B cell (primary cell): ENCODE measurements around the gene TCF7. TPM values are rescaled to one million over a fixed set of nuclear protein-coding genes. Genes with fewer than 3 reads are reported as not detected.
A peak's percentile ranks its signal among the peaks of the same experiment; 100 is the strongest.

ENCODE experiments used
- ATAC-seq: fragments of 200-7000 bp; cut with Tn5 transposase; one replicate; pipeline ENCODE4 v1.10.0; 2021; ENCODE audit warnings: low read depth, mild to moderate bottlenecking, moderate number of reproducible peaks, moderate library complexity
- CTCF ChIA-PET: fragments of 350-600 bp; sonication (Branson Sonifier 250); formaldehyde crosslinking; loops from one replicate; lab custom pipeline; 2021; ENCODE audit warnings: antibody characterized with exemption, inconsistent platforms; lab: Charles Lee
- POLR2A ChIA-PET: fragments of 350-600 bp; sonication (Branson Sonifier 250); formaldehyde crosslinking; loops from one replicate; lab custom pipeline; 2021; ENCODE audit warnings: antibody characterized with exemption; lab: Charles Lee
- DNase-seq: peaks from one replicate; pipeline ENCODE4 v3.0.0; 2013
- H2AFZ ChIP-seq: 2 replicates; pipeline ENCODE4 v1.6.1; 2012; ENCODE audit warnings: mild to moderate bottlenecking, low read depth, low read length; ENCODE audit not compliant: insufficient read depth, poor library complexity, severe bottlenecking
- H3K27ac ChIP-seq, 2 donors: 1 replicate in 1 of 2; 2 replicates in 1 of 2; pipeline ENCODE4 v1.5.1; 2012 to 2013; ENCODE audit warnings: low read length in 2 of 2, mild to moderate bottlenecking in 2 of 2, moderate library complexity in 1 of 2
- H3K27me3 ChIP-seq, 4 experiments: fragments of 200-600 bp in 1 of 4; sonication (generic) in 1 of 4; replicated peaks in 1 of 4; 1 replicate in 2 of 4; 2 replicates in 2 of 4; pipeline versions ENCODE4 v1.6.1 to v1.7.0; 2013 to 2016; ENCODE audit warnings: low read length in 3 of 4, mild to moderate bottlenecking in 2 of 4, mixed read lengths in 1 of 4, moderate library complexity in 1 of 4; ENCODE audit not compliant: insufficient read depth in 4 of 4, control insufficient read depth in 3 of 4; ENCODE audit errors: control extremely low read depth in 1 of 4
- H3K36me3 ChIP-seq, 2 experiments: replicated peaks in 1 of 2; 1 replicate in 1 of 2; 2 replicates in 1 of 2; pipeline versions ENCODE4 v1.6.1 to v1.7.1; 2013; ENCODE audit warnings: low read length in 1 of 2; ENCODE audit not compliant: insufficient read depth in 2 of 2, control insufficient read depth in 1 of 2; ENCODE audit errors: control extremely low read depth in 1 of 2, extremely low read depth in 1 of 2
- H3K4me1 ChIP-seq, 2 donors: fragments of 200-600 bp in 1 of 2; sonication (generic) in 1 of 2; 1 replicate in 1 of 2; 2 replicates in 1 of 2; pipeline versions ENCODE4 v1.5.1 to v1.6.1; 2013 to 2017; ENCODE audit warnings: low read length in 2 of 2; ENCODE audit not compliant: control insufficient read depth in 2 of 2, insufficient read depth in 2 of 2
- H3K4me2 ChIP-seq: replicated peaks from 2 replicates; pipeline ENCODE3; 2012; ENCODE audit warnings: mild to moderate bottlenecking, low read depth, low read length; ENCODE audit not compliant: poor library complexity, severe bottlenecking
- H3K4me3 ChIP-seq, 5 experiments: fragments of 200-600 bp in 1 of 5; sonication (generic) in 1 of 5; 1 replicate in 3 of 5; 2 replicates in 2 of 5; pipeline versions ENCODE4 v1.5.1 to v1.7.0; 2011 to 2016; ENCODE audit warnings: low read length in 4 of 5, mild to moderate bottlenecking in 4 of 5, low read depth in 2 of 5, control low read depth in 1 of 5, moderate library complexity in 1 of 5; ENCODE audit not compliant: insufficient read depth in 1 of 5; ENCODE audit errors: control extremely low read depth in 1 of 5, extremely low read depth in 1 of 5
- H3K79me2 ChIP-seq: fragments of 200-600 bp; sonication (generic); one replicate; pipeline ENCODE4 v1.6.0; 2016; ENCODE audit warnings: low read length; ENCODE audit not compliant: control insufficient read depth, insufficient read depth
- H3K9ac ChIP-seq: fragments of 200-600 bp; sonication (generic); 2 replicates; pipeline ENCODE4 v1.6.1; 2017; ENCODE audit warnings: mild to moderate bottlenecking, low read length, moderate library complexity
- H3K9me3 ChIP-seq, 3 donors: one replicate each; pipeline versions ENCODE4 v1.6.1 to v1.7.1; 2013; ENCODE audit warnings: low read length in 2 of 3; ENCODE audit not compliant: control insufficient read depth in 2 of 3, insufficient read depth in 1 of 3; ENCODE audit errors: control extremely low read depth in 1 of 3
- H4K20me1 ChIP-seq: 2 replicates; pipeline ENCODE4 v1.6.0; 2012; ENCODE audit warnings: mild to moderate bottlenecking, low read length; ENCODE audit not compliant: insufficient read depth, control insufficient read depth, poor library complexity, severe bottlenecking
- H3K27ac Mint-ChIP-seq: one replicate; pipeline ENCODE4 v1.8.0; 2021; ENCODE audit warnings: mixed read lengths
- H3K27me3 Mint-ChIP-seq: one replicate; pipeline ENCODE4 v1.8.0; 2021; ENCODE audit warnings: mixed read lengths
- H3K4me1 Mint-ChIP-seq: one replicate; pipeline ENCODE4 v1.8.0; 2021; ENCODE audit warnings: mixed read lengths
- H3K4me3 Mint-ChIP-seq: one replicate; pipeline ENCODE4 v1.8.0; 2021; ENCODE audit warnings: mixed read lengths
- H3K9me3 Mint-ChIP-seq: one replicate; pipeline ENCODE4 v1.8.0; 2022; ENCODE audit warnings: mixed read lengths; ENCODE audit not compliant: insufficient read depth
- EZH2 ChIP-seq: IDR thresholded peaks from 2 replicates; pipeline ENCODE4 v1.6.1; 2012; ENCODE audit warnings: borderline replicate concordance, low read depth, mild to moderate bottlenecking, moderate library complexity, low read length; ENCODE audit not compliant: insufficient read depth, poor library complexity, severe bottlenecking
- WGBS: methylation state at CpG from one replicate; pipeline ENCODE4 v1.1.5; 2013; ENCODE audit warnings: missing lambda C conversion rate; ENCODE audit not compliant: insufficient coverage; 5-methylcytosine and 5-hydroxymethylcytosine counted together
- intact Hi-C: fragments of 100-400 bp; cut with micrococcal nuclease; formaldehyde crosslinking; loops from one replicate; pipeline ENCODE4 v1.10.0; 2022
- polyA plus RNA-seq: library from polyadenylated mRNA; depleted of rRNA; stranded (reverse); fragments of >200 nt; gene quantifications from 2 replicates; pipeline ENCODE4 v1.2.3, GENCODE V29; 2012
- total RNA-seq, 2 donors: library from RNA; stranded (reverse); fragments of 120-200 nt in 1 of 2; gene quantifications; 1 replicate in 1 of 2; 2 replicates in 1 of 2; pipeline versions ENCODE4 v1.2.3 to v1.2.4, GENCODE V29; 2013 to 2022
- TF ChIP-seq, protein P1 (sequence below): fragments of 200-600 bp; IDR thresholded peaks from one replicate; pipeline ENCODE4 v1.8.0; 2022; ENCODE audit warnings: antibody characterized with exemption, mild to moderate bottlenecking

The TCF7 gene
- total and polyA plus RNA-seq, 2 donors (not counting 1 experiment from before 2014, with no cell fraction given) = 26.8 to 61.1 TPM

DNA sequence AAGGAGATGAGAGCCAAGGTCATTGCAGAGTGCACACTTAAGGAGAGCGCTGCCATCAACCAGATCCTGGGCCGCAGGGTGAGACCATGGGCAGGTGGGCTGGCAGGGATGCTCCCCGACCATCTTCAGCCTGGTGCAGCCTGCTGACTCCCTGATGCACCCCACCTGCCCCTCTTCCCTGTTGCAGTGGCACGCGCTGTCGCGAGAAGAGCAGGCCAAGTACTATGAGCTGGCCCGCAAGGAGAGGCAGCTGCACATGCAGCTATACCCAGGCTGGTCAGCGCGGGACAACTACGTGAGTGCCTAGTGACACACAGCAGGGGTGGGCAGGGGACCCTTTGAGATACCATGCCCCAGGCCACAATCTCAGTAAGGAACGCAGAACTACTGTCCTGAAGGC is 28.3 kb downstream of the TCF7 start:
- WGBS = 97% methylated on average over 9 of the region's 12 CpGs

DNA sequence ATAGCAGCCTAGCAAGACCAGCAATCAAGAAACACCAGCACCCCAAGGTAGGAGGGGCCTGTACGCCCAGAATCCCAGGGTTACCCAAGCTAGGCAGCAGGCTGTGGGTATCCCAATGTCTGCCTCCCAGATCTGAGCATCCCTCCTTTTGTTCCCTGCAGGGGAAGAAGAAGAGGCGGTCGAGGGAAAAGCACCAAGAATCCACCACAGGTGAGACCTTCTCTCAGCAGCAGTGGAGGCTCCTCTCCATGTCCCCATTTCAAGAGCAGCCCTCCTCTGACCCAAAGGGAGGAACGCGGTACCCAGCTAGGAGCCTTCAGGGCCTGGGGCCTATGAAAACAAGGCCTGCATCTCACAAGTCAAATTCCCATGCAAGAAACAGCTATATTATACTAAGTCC is 28.9 kb downstream of the TCF7 start:
- H3K4me2 ChIP-seq = no peak overlapping the region
- peaks cover 0 to 63% of the 10 kb centered on the region in 2 experiments for H3K36me3 ChIP-seq
- no peak overlapping the region for H3K4me3 ChIP-seq
- no peaks in the 10 kb centered on the region for H3K27me3 Mint-ChIP-seq
- no peaks in the 10 kb centered on the region for H3K9me3 Mint-ChIP-seq
- no peaks in the 10 kb centered on the region for H3K27me3 ChIP-seq
- no peak overlapping the region for H3K9ac ChIP-seq
- CTCF ChIA-PET = interaction anchor here (1.1 to 25.7 kb wide), 3 partner anchors 9 to 104 kb away, joined by 4 to 644 read pairs (median 5); no protein-coding TSS in a partner anchor
- peaks cover 77% of the 10 kb centered on the region for H4K20me1 ChIP-seq
- POLR2A ChIA-PET = interaction anchor here (1.3 kb wide), 1 partner anchor 33 kb away, joined by 3 read pairs; the partner anchor contains the start of gene SKP1
- ATAC-seq (no peak), DNase-seq (no peak)
- peaks cover 20% of the 10 kb centered on the region for H3K4me1 Mint-ChIP-seq
- no peak for TF ChIP-seq EZH2
- TF ChIP-seq, protein P1, sequence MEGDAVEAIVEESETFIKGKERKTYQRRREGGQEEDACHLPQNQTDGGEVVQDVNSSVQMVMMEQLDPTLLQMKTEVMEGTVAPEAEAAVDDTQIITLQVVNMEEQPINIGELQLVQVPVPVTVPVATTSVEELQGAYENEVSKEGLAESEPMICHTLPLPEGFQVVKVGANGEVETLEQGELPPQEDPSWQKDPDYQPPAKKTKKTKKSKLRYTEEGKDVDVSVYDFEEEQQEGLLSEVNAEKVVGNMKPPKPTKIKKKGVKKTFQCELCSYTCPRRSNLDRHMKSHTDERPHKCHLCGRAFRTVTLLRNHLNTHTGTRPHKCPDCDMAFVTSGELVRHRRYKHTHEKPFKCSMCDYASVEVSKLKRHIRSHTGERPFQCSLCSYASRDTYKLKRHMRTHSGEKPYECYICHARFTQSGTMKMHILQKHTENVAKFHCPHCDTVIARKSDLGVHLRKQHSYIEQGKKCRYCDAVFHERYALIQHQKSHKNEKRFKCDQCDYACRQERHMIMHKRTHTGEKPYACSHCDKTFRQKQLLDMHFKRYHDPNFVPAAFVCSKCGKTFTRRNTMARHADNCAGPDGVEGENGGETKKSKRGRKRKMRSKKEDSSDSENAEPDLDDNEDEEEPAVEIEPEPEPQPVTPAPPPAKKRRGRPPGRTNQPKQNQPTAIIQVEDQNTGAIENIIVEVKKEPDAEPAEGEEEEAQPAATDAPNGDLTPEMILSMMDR = no peak
- no peak overlapping the region for H3K27ac ChIP-seq
- peaks cover 26% of the 10 kb centered on the region for H3K79me2 ChIP-seq
- H3K9me3 ChIP-seq = no peaks in the 10 kb centered on the region
- H3K4me1 ChIP-seq = peaks cover 0 to 12% of the 10 kb centered on the region in 2 donors
- no peak overlapping the region for H2AFZ ChIP-seq
- no peak overlapping the region for H3K4me3 Mint-ChIP-seq
- intact Hi-C loops = loop anchor here (10.0 kb wide), 1 partner anchor 1029 kb away; no protein-coding TSS in a partner anchor
- WGBS = 100% methylated on average over 2 of the region's 5 CpGs
- H3K27ac Mint-ChIP-seq = no peak overlapping the region

More for the DNA sequence above, 28.3 kb downstream of the TCF7 start:
- Mint-ChIP-seq H3K4me3 (no peak overlapping the region), H3K27ac (no peak overlapping the region), H3K4me1 (peaks cover 23% of the 10 kb centered on the region), H3K9me3 (no peaks in the 10 kb centered on the region), H3K27me3 (no peaks in the 10 kb centered on the region)
- DNase-seq (peak; percentile 22), ATAC-seq (no peak)
- Histone ChIP-seq H3K79me2 (peaks cover 26% of the 10 kb centered on the region), H3K27ac (no peak overlapping the region), H3K4me1 (peaks cover 0 to 19% of the 10 kb centered on the region in 2 donors), H3K9ac (no peak overlapping the region), H3K27me3 (no peaks in the 10 kb centered on the region), H3K36me3 (peaks cover 0 to 65% of the 10 kb centered on the region in 2 experiments), H3K4me2 (no peak overlapping the region), H3K4me3 (no peak overlapping the region), H4K20me1 (peaks cover 77% of the 10 kb centered on the region), H3K9me3 (no peaks in the 10 kb centered on the region), H2AFZ (no peak overlapping the region)
- CTCF ChIA-PET = interaction anchor here (0.8 to 25.7 kb wide), 4 partner anchors 9 to 116 kb away, joined by 3 to 644 read pairs (median 4); no protein-coding TSS in a partner anchor
- POLR2A ChIA-PET = interaction anchor here (1.3 kb wide), 1 partner anchor 34 kb away, joined by 3 read pairs; the partner anchor contains the start of gene SKP1
- TF ChIP-seq EZH2 = no peak
- TF ChIP-seq, protein P1 = no peak
- intact Hi-C loops = loop anchor here (10.0 kb wide), 1 partner anchor 1028 kb away; no protein-coding TSS in a partner anchor
